ENCODE data around the gene MTURN. TPM values are rescaled to one million over a fixed set of nuclear protein-coding genes. Genes with fewer than 3 reads are reported as not detected.

MTURN gene
- total and polyA plus RNA-seq, 8 donors = 7.8 to 84.8 (median 33.7) TPM

GRCh38 chr7:30142710-30143109 lies 7.9 kb downstream of the MTURN start:
- intact Hi-C loops (cut with DNase I; ENCODE audit: low total_unique reads) = no loop called here
- 30 to 50% (median 44%) methylated on average over 9 of the region's 9 CpGs for WGBS, 5 donors
- Histone ChIP-seq H3K36me3 (no peaks in the 10 kb centered on the region), H3K9me3 (no peaks in the 10 kb centered on the region), H3K4me1 (peaks cover 37 to 95% (median 65%) of the 10 kb centered on the region in 4 donors), H3K27ac (peak overlapping the region; percentile 48 to 84 (median 79)), H3K4me3 (no peak overlapping the region), H3K27me3 (no peaks in the 10 kb centered on the region)
- DNase-seq = peak; percentile 67 to 72
- no peak for TF ChIP-seq POLR2A (IDR thresholded peaks at IDR 0.05)
- TF ChIP-seq POLR2AphosphoS5 (IDR thresholded peaks at IDR 0.05) = peak; percentile 0 to 77 (median 75)

- Histone ChIP-seq H3K27ac (peak overlapping the region in 4 of 5 donors; percentile 78 to 84 (median 80)), H3K36me3 (peaks cover 0 to 5% (median 0%) of the 10 kb centered on the region in 4 donors), H3K4me3 (no peak overlapping the region), H3K9me3 (no peaks in the 10 kb centered on the region), H3K4me1 (peaks cover 37 to 95% (median 64%) of the 10 kb centered on the region in 4 donors), H3K27me3 (no peaks in the 10 kb centered on the region)
- peak in 1 of 2 donors; percentile 39 for DNase-seq
- TF ChIP-seq CTCF (IDR thresholded peaks at IDR 0.05) (no peak), EP300 (IDR thresholded peaks at IDR 0.05) (no peak), POLR2A (IDR thresholded peaks at IDR 0.05) (no peak), POLR2AphosphoS5 (IDR thresholded peaks at IDR 0.05) (no peak)
- WGBS, 5 donors = 71 to 91% (median 86%) methylated on average over 1 of the region's 1 CpG
- intact Hi-C loops (cut with DNase I; ENCODE audit: low total_unique reads) = no loop called here
These were observed 9.0 kb downstream of the MTURN start for GRCh38 chr7:30143748-30144251.

GRCh38 chr7:30144657-30145306 lies 10.0 kb downstream of the MTURN start:
- H3K27me3 ChIP-seq = no peaks in the 10 kb centered on the region

GRCh38 chr7:30145426-30145970 lies 10.7 kb downstream of the MTURN start:
- DNase-seq = no peak
- 60 to 76% (median 68%) methylated on average over 6 of the region's 6 CpGs for WGBS, 5 donors
- no peak overlapping the region for H3K27ac ChIP-seq
- peaks cover 0 to 5% (median 4%) of the 10 kb centered on the region in 4 donors for H3K36me3 ChIP-seq
- no peak overlapping the region for H3K4me3 ChIP-seq
- intact Hi-C loops (cut with DNase I; ENCODE audit: low total_unique reads) = no loop called here
- no peaks in the 10 kb centered on the region for H3K27me3 ChIP-seq
- H3K9me3 ChIP-seq = no peaks in the 10 kb centered on the region
- no peak for TF ChIP-seq POLR2A (IDR thresholded peaks at IDR 0.05)
- TF ChIP-seq CTCF (IDR thresholded peaks at IDR 0.05) = no peak
- TF ChIP-seq EP300 (IDR thresholded peaks at IDR 0.05) = no peak
- no peak for TF ChIP-seq POLR2AphosphoS5 (IDR thresholded peaks at IDR 0.05)
- H3K4me1 ChIP-seq = peaks cover 29 to 89% (median 61%) of the 10 kb centered on the region in 4 donors

More at GRCh38 chr7:30144657-30145306, 10.0 kb downstream of the MTURN start:
- Histone ChIP-seq H3K9me3 (no peaks in the 10 kb centered on the region), H3K4me3 (no peak overlapping the region), H3K4me1 (peaks cover 31 to 94% (median 65%) of the 10 kb centered on the region in 4 donors), H3K36me3 (peaks cover 0 to 5% (median 2%) of the 10 kb centered on the region in 4 donors), H3K27ac (peak overlapping the region in 1 of 5 donors; percentile 82)
- 82 to 96% (median 91%) methylated on average over 5 of the region's 5 CpGs for WGBS, 5 donors
- intact Hi-C loops (cut with DNase I; ENCODE audit: low total_unique reads) = no loop called here
- DNase-seq = no peak
- TF ChIP-seq POLR2AphosphoS5 (IDR thresholded peaks at IDR 0.05) (no peak), EP300 (IDR thresholded peaks at IDR 0.05) (no peak), POLR2A (IDR thresholded peaks at IDR 0.05) (no peak), CTCF (IDR thresholded peaks at IDR 0.05) (no peak)
